Measurements from ENCODE around the gene RARB.

- TF ChIP-seq CTCF (IDR thresholded peaks at IDR 0.05) (no peak), EZH2 (IDR thresholded peaks at IDR 0.05) (no peak)
These were observed 24.1 kb upstream of the RARB start for GRCh38 chr3:25403968-25404367.
